Left hindlimb (tissue), 1 donor: ENCODE measurements around the gene OR1S2.
"Not testable (repeated sequence)": the region's sequence is repeated elsewhere in the genome, so short reads cannot be mapped to it uniquely, and the experiment has no call there.

ENCODE experiments used
- DNase-seq: peaks from one replicate; pipeline ENCODE4 v3.0.0-alpha.2; 2018

Gene OR1S2, protein sequence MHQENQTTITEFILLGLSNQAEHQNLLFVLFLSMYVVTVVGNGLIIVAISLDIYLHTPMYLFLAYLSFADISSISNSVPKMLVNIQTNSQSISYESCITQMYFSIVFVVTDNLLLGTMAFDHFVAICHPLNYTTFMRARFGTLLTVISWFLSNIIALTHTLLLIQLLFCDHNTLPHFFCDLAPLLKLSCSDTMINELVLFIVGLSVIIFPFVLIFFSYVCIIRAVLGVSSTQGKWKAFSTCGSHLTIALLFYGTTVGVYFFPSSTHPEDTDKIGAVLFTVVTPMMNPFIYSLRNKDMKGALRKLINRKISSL

DNA sequence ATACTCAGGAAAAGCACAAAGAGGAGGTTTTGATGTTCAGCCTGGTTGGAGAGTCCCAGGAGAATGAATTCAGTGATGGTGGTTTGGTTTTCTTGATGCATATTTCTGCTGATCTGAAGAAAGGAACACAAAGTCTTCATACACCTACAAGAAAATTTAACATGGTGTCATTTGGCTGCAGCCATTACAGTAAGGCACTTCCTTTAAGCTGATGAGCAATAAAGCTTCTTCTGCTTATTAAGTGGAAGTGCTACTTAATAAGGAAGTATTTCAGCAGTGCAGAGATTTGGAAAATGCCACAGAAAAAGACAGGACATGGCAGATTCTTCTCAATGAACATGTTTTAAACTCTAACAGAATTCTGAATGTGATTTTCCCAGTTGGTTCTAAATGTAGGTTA is at the start of gene OR1S2:
OR1S2 (minus strand) TSS at position 101 of the 400 bp plus-strand sequence; CDS start at position 101, 0 bp downstream.
- DNase-seq = no peak

DNA sequence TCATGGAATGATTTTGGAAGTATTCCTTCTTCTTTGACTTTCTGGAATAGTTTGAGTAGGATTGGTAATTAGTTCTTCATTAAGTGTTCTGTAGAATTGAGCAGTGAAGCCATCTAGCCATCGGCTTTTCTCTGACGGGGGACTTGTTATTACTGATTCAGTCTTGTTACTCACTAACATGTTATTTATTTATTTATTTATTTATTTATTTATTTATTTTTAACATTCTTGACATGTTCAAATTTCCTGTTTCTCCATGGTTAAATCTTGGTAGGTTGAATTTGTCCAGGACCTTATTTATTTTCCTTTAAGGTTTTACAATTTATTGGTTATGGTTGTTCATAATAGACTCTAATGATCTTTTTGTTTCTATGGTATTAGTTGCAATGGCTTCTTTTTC is 40.0 kb upstream of the OR1S2 start:
- DNase-seq = no peak

DNA sequence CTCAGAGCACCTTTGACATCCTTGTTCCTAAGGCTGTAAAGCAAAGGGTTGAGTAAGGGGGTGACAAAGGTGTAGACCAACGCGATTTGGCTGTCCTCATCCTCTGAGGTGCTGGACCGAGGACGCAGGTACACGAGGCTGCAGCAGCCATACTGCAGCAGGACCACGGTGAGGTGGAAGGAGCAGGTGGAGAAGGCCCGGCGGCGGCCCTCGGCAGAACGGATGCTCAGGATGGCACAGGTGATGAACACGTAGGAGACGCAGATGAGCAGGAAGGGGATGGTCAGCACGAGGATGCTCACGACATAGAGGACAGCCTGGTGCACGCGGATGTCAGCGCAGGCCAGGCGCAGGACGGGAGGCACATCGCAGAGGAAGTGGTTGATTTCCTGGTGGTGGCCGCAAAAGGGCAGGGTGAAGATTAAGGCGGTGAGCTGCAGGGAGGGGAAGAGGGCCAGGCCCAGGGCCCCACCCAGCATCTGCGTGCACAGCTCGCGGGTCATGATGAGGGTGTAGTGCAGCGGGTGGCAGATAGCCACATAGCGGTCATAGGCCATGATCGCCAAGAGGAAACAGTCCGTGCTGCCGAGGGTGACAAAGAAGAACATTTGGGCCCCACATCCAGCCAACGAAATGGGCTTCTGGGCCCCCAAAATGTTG is 24.1 kb upstream of the OR1S2 start:
- no peak for DNase-seq

DNA sequence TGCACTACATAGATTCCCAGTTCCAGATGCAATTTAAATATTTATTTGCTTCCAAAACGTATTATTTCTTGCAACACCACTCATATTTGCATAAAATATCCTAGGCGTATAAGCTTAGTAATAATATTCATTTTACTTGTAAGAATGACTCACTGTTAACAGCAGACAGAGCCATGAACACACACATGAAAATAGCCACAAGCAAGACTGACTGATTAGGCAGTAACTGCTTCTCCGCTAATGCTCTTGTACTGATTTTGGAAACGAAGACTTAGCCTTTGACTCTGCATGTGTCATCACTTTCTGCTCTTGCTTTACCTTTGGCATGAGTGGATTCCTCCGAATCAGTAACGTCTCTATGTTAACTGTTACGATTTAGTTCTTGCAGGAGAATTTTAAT is 18.8 kb upstream of the OR1S2 start:
- no peak for DNase-seq

DNA sequence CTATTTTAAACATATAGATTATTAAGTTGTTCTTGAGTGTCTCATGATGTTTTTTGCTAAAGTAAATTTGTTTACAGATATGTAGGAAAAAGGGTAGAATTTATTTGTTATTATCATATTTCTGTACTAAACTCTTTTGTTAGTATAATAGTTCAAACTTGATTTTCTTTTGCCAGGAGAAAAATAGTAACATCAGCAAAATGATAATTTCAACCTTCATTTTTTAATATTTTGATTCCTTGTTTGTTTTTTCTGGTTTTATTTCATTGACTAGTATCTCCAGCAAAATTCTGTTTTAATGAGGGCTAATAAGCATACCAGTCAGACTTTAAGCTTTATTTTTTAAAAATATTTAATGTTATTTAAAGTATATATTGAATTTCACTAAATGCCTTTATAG is 12.5 kb upstream of the OR1S2 start:
- DNase-seq = no peak

DNA sequence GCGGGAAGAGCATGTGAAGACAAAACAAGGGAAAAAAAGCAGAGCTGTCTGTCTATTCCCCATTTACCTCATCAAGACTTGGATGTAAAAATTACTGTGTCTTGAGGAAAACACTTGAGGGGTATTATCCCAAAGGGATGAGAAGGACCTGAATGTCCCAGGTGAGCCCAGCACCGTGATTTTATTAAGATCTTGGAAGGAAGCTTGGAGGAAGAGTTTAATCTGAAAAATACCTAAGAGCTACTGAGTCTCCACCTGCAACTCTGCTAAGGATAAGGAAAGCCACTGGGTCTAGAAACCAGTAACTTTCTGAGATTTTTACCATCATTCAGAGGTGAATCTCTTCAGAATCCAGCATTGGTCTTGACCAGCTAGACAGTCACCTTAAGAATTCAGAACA is 8.5 kb upstream of the OR1S2 start, which contains the start of gene OR1S1:
OR1S1 (plus strand) TSS at position 301 of the 400 bp plus-strand sequence.
- DNase-seq = not testable (repeated sequence)

DNA sequence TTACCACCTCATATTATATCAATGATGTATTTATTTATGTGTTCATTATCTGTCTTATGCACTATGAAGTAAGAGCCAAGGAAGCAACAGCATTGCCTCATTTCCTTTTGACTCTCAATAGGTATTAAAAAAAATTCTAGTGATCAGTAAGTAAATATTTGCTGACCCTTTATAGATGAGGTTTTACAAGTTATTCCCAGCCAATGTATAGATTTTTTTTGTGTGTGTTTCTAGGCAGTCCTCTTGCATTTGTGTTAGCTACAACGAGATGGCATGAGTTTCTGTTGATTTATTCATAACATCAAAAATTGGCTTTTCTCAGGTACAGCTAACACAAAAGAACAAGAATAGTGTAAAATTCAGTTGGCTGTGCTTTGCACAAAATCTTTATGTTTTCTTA is 4.7 kb downstream of the OR1S2 start:
- DNase-seq = no peak

DNA sequence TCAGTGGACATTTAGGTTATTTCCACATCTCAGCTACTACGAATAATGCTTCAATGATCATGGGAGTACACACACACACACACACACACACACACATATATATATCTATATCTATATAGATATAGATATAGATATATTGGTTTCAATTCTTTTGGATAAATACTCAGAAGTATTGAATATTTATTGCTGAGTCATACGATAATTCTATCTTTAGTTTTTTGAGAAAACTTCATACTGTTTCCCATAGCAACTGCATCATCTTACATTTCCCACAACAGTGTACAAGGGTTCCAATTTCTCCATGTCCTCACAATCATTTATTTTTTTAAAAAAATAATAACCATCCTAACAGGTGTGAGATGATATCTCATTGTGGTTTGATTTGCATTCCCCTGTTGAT is 8.0 kb downstream of the OR1S2 start:
- DNase-seq = no peak

DNA sequence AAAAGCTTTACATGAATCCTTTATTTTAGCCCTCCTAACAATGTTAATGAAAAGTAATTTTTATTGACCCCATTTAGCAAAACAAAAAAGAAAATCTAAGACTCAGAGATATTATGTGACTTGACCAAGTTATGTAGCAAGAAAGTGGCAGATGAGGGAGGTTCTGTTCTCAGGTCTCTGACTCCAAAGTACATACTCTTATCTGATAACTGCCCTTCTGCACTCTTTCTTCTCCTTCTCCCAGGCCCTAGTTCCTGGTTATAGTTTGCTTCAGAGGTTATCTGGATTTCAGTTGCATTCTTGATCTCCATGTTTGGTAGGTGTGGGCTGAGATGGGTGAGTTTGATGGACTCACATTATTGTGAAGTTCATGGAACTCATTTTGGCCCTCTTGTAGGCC is 10.6 kb downstream of the OR1S2 start:
- DNase-seq = no peak

DNA sequence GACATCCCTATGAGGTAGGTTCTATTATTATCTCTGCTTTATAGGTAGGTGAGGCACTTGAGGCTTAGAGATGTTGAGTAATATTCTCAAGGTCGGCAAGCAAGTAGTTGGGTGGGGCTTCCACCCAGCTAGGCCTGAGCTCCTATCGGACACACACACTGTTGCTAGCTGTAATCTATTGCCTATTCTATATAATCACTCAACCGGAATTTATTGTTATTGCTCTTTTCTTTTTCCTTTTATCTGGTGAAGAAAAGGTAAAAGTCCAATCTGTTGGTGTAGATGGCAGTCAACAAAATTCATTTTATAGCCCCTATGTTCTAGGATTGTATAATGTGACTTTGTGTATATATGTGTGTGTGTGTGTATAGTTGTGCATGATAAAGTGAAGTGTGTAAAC is 11.7 kb downstream of the OR1S2 start:
- no peak for DNase-seq

DNA sequence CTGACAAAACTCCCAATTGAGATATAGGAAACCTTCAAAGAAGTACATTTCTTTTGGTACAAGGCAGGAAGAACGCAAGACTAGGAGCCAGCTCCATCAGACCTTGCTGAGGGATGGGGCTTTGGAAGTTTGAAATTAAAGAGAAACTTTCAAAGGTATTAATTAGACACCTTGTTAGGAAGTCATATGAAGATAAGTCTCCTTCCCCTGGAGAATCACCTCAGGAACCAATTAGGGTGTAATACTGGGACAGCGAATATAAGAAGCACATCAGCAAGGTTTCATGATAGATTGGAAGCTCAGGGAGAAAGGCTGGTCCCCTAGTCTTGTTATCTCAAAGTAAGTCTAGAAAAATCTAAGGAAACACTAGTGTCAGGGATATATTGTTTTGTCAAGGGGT is 15.2 kb downstream of the OR1S2 start, which contains the start of gene OR9Q2:
OR9Q2 (plus strand) TSS at position 301 of the 400 bp plus-strand sequence. CDS start 1,421 bp downstream, outside the sequence.
- DNase-seq = no peak

DNA sequence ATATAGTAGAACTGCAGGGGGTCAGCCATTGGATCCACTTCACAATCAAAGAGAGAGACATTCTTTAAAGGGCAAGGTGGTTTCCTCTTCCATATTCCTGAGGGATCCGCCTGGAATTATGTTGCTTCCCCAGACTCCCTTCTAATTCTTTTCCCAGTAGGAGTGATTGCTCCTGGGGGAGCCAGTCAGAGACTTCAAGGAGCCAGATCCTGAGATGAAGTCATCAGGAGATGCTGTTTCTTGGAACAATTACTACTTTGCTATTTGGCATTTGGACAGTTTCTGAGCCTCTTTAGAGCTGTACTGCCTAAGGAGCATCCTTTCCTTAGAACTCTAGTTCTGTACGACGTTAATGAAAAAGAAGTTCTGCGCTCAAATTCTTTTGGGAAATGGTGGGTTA is 17.0 kb downstream of the OR1S2 start:
- no peak for DNase-seq

DNA sequence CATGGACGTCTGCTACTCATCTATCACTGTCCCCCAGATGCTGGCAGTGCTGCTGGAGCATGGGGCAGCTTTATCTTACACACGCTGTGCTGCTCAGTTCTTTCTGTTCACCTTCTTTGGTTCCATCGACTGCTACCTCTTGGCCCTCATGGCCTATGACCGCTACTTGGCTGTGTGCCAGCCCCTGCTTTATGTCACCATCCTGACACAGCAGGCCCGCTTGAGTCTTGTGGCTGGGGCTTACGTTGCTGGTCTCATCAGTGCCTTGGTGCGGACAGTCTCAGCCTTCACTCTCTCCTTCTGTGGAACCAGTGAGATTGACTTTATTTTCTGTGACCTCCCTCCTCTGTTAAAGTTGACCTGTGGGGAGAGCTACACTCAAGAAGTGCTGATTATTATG is 24.3 kb downstream of the OR1S2 start:
- no peak for DNase-seq

DNA sequence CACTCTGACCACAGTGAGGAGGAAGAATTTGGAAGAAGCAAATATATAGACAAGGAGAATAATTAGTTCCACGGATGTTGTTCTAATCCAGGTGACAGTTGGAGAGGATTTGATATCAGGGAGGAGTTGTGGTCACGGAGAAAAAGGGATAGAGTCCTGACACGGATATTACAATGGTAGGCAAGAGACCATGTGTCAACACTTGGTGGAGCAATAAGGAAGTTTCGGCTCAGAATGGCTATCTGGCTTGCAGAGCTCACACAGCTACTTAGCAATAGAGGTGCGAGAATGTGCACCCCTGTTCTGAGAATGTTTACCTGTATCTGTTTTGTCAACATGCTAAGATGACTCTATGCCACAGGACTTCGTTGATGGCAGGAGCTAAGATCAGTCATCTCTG is 25.5 kb downstream of the OR1S2 start:
- no peak for DNase-seq

DNA sequence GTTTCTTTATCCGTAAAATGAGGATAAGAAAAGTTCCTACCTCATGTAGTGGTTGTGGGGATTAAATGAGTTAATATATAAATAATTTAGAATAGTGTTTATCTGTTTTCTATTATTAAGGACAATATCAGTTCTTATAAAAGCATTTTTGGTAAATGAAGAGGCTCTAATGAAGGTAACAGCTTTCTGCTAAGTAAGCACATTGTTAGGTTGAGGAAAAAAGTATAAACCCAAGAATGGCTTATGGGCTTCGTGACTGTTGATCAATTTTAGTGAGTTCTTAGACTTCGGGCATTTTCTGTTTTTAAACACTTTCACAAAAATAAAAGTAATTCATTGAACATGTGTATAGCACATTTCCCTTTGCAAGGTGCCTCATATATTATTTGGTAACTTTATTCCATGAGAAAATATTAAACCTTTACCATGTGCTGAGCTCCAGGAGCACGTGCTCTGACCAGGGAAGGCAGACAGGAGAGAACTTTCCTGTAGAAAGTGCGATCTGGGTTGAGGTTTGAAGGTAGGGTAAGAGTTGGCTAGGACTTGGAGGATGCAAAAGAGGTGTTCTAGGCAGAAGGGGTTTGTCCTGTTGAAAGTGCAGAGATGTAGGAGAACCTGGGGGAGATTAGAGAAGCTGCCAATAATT is 26.4 kb downstream of the OR1S2 start:
- no peak for DNase-seq

DNA sequence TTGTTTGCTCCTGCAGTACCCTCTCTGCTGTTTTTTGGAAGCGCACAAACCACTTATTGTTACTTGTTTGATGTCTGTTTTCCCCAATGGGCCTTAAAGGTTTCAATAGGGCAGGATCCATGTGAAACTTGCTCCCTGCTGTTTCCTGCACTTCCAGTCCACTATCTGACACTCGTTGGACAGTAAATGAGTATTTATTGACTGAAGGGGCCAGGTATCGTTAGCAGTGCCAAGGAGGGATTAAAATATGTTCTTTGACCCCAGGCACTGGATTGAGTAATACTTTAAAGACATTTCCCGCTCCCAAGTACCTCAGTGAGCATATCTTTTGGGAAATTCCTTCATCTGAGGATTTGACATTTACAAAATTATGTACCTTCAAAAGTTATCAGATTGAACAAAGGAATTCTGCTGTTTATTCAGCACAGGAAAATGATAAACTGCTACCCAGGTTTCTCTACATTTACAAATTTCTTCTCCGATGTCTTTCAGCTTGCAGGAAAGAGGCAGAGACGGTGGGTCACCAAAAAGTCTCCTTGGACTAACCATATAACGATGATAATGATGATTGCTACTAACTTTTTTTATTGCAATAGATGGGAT is 38.3 kb downstream of the OR1S2 start:
- no peak for DNase-seq

DNA sequence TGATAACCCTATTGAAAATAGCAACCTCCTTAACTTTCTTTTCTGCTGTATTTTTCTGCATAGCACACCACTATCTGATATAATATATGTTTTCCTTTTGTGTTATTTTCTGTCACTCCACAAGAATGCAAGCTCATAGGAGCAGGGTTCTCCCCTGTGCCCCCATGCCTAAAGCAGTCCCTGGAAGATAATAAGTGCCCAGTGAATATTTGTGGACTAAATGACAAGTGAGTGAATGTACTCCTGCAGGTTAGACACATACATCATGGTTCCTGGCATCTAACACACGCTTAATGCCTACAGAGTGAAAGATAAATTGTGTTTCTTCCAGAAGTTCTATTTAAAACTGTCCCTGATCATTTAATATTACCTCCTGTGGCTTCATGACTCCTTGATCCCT is 39.0 kb downstream of the OR1S2 start:
- DNase-seq = no peak

DNA sequence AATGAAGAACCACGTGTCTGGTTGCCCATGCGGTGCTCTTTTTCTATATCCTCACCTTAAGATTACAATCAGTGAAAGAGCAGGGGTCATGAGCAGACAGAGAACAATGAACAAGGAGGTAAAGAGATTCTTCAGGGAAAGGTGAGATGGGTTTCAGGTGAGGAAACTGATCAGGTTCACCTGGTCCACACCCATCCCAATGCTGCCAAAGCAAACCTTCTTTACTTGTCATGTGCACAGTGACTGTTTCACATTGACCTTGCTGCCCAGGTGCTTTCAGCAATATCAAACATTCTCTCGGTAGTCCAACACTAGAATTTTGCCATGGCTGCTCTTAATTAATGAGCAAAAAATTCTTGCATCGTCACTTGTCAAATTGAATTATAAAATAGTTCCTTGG is 39.6 kb downstream of the OR1S2 start:
- no peak for DNase-seq
